Fibroblast of pulmonary artery (primary cell): ENCODE results near the gene RGL1.
A peak's percentile ranks its signal among the peaks of the same experiment; 100 is the strongest.
"Not testable (repeated sequence)": the region's sequence is repeated elsewhere in the genome, so short reads cannot be mapped to it uniquely, and the experiment has no call there.

Source experiments
- DNase-seq: peaks from one replicate; pipeline ENCODE4 v3.0.0-alpha.2; 2010; ENCODE audit warnings: low read depth
- H3K4me3 ChIP-seq: replicated peaks from 2 replicates; pipeline ENCODE4 v1.5.1; 2011; ENCODE audit warnings: low read depth, mild to moderate bottlenecking, control low read depth, low read length, moderate library complexity
- TF ChIP-seq, protein P1 (sequence below): IDR thresholded peaks from 2 replicates; pipeline ENCODE4 v1.5.1; 2011; ENCODE audit warnings: mild to moderate bottlenecking, control low read depth, low read length, inconsistent platforms; ENCODE audit errors: missing control alignments

The RGL1 gene

DNA sequence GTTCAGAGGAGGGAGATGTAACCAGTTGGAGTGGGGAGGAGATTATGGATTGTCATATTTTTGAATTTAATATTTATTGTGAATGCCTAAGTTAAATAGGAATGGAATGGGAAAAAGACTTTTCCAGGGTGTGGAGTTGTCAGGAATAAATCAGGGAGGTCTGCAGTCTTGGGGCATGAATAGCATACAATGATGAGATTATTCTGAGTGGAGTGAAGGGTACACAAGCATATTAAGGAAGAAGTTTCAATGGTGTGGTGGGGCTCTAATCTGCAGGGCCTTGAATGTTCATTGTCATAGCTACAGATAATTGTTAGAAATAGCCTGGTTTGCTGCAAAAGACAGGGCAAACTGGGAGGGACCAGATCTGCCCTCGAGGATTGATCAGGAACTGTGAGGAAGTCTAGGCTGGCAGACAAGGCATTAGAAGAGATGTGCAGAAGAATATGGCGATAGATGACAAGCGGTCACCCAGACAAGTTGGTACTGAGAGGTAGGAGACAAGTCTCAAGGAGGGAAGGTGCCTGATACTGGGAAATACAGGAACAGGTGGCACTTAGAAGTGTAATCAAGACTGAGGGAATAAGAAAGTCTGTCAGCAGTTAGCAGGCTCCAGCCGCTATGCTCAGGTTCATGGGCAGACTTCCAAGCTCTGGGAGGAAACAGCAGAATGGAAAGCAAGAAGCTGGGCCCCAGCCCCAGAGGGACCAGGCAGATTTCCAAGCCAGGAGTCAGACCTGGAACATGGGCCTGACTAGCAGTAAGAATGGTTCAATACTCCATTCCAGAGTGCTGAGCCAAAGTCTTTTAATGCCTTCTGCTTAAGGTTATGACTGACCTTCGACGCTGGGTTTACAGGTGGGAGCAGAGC lies 20.9 kb upstream of the RGL1 start:
- DNase-seq = peak; percentile 93
- H3K4me3 ChIP-seq = no peak overlapping the region
- TF ChIP-seq, protein P1, sequence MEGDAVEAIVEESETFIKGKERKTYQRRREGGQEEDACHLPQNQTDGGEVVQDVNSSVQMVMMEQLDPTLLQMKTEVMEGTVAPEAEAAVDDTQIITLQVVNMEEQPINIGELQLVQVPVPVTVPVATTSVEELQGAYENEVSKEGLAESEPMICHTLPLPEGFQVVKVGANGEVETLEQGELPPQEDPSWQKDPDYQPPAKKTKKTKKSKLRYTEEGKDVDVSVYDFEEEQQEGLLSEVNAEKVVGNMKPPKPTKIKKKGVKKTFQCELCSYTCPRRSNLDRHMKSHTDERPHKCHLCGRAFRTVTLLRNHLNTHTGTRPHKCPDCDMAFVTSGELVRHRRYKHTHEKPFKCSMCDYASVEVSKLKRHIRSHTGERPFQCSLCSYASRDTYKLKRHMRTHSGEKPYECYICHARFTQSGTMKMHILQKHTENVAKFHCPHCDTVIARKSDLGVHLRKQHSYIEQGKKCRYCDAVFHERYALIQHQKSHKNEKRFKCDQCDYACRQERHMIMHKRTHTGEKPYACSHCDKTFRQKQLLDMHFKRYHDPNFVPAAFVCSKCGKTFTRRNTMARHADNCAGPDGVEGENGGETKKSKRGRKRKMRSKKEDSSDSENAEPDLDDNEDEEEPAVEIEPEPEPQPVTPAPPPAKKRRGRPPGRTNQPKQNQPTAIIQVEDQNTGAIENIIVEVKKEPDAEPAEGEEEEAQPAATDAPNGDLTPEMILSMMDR = no peak

DNA sequence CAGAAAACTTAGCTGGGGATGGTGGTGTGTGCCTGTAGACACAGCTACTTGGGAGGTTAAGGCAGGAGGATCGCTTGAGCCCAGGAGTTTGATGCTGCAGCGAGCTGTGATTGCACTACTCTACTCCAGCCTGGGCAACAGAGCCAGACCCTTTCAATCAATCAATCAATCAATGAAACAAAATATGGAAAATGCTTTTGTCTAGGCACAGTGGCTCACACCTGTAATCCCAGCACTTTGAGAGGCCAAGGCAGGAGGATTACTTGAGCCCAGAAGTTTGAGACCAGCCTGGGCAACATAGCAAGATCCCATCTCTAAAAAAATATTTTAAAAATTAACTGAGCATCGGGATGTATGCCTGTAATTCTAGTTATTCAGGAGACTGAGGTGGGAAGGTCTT lies 19.0 kb upstream of the RGL1 start:
- H3K4me3 ChIP-seq, DNase-seq: not testable (repeated sequence)

DNA sequence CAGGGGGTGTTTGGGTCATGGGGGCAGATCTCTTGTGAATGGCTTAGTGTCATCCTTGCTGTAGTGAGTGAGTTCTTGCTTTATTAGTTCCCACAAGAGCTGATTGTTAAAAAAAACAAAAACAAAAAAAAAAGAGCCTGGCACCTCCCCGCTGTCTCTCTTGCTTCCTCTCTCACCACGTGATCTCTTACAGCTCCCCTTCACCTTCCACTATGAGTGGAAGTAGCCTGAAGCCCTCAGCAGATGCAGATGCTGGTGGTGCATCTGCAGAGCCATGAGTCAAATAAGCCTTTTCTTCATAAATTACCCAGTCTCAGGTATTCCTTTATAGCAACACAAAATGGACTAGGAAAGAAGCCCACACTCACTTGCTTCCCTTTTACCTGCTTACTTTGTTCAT lies 17.2 kb upstream of the RGL1 start:
- TF ChIP-seq, protein P1 = no peak
- H3K4me3 ChIP-seq = no peak overlapping the region
- no peak for DNase-seq

DNA sequence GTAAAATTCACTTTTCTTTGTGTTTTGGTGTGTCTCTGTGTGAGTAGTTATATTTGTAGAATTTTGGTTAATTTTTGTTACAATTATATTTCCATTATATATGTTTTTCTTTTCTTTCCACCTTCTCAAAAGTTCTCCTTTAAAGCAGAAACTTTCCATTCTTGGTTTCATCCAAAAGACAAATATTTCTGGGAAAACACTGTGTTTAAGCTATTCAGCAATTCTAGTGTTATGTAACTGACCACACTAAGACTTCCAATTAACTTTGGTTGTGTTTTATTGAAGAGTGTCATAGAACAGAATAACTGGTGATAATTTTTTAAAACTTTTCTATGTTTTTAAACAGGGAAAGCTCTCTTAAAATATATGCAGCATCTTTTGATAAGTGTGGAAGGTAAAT lies 13.6 kb upstream of the RGL1 start:
- H3K4me3 ChIP-seq = no peak overlapping the region
- TF ChIP-seq, protein P1 = no peak
- no peak for DNase-seq

DNA sequence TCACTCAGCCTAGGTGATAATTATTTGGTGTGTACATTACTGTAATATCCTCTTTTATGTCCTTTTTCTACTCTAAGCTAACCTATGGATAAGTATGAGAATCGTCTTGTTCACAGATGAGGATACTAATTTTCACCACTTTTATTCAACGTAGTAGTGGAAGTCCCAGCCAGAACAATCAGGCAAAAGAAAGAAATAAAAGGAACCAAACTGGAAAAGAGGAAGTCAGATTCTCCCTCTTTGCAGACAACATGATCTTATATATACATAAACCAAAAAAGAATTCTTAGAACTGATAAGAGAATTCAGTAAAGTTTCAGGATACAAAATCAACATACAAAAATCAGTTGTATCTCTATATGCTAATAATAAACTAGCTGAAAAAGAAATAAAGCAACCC lies 12.6 kb upstream of the RGL1 start:
- TF ChIP-seq, protein P1 = no peak
- DNase-seq = no peak
- H3K4me3 ChIP-seq = no peak overlapping the region

DNA sequence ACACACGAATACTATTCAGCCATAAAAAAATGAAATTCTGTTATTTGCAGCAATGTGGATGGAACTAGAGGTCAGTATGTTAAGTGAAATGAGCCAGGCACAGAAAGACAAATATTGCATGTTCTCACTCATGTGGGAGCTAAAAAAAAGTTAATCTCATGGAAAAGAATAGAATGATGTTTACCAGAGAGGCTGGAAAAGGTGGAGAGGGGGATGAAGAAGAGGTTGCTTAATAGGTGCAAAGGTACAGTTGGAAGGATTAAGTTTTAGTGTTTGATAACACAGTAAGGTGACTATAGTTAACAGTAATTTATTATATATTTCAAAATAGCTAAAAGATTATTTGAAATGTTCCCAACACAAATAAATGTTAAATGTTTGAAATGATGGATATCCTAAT lies 10.8 kb upstream of the RGL1 start:
- H3K4me3 ChIP-seq = no peak overlapping the region
- DNase-seq = no peak
- TF ChIP-seq, protein P1 = no peak

DNA sequence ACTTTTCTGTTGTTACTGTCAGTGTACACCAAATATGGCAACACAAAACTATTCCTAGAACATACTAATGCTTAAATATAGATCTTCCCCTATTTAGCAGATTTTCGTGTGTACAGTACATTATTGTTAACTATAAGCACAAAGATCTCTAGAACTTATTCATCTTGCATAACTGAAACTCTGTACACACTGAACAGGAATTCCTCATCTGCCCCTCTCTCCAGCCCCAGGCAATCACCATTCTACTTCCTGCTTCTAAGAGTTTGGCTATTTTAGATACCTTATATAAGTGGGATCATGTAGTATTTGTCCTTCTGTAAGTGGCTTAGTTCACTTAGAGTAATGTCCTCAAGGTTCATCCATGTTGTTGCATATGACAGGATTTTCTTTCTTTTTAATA lies 4.5 kb upstream of the RGL1 start:
- no peak overlapping the region for H3K4me3 ChIP-seq
- TF ChIP-seq, protein P1 = no peak
- DNase-seq = no peak
